ENCODE data around the gene MLF2. TPM values are rescaled to one million over a fixed set of nuclear protein-coding genes. Genes with fewer than 3 reads are reported as not detected.
A peak's percentile ranks its signal among the peaks of the same experiment; 100 is the strongest.

The MLF2 gene
- polyA plus RNA-seq, 1 donor: 174 TPM

- no peaks in the 10 kb centered on the region for H3K9me3 ChIP-seq (ENCODE audit: control insufficient read depth, low read depth, low read length)
- H3K4me1 ChIP-seq (ENCODE audit: control insufficient read depth, insufficient read depth, low read length): peaks cover 44% of the 10 kb centered on the region
- H3K27me3 ChIP-seq (ENCODE audit: control insufficient read depth, insufficient read depth, low read length): no peaks in the 10 kb centered on the region
- WGBS (ENCODE audit: insufficient coverage, low lambda C conversion rate): 25% methylated on average over 2 of the region's 63 CpGs
- H3K27ac ChIP-seq (ENCODE audit: low read length): peak within 1 kb of the TSS; percentile 81
- H3K36me3 ChIP-seq (ENCODE audit: control insufficient read depth, insufficient read depth, low read length): peaks cover 15% of the 10 kb centered on the region
- peak within 1 kb of the TSS; percentile 82 for H3K4me3 ChIP-seq (ENCODE audit: low read length)
- DNase-seq: peak; percentile 74 to 84
Observed at GRCh38 chr12:6765634-6766581, 13.0 kb upstream of the MLF2 start, which contains the start of gene PTMS. Gene PTMS (plus strand): TSS chr12:6766363. CDS start chr12:6766706, 343 bp downstream.

GRCh38 chr12:6765048-6765633 is 12.2 kb upstream of the MLF2 start:
- H3K4me3 ChIP-seq (ENCODE audit: low read length): peak overlapping the region; percentile 47
- H3K27ac ChIP-seq (ENCODE audit: low read length): peak overlapping the region; percentile 81
- peaks cover 9% of the 10 kb centered on the region for H3K36me3 ChIP-seq (ENCODE audit: control insufficient read depth, insufficient read depth, low read length)
- peak in 1 of 2 donors; percentile 33 for DNase-seq
- H3K4me1 ChIP-seq (ENCODE audit: control insufficient read depth, insufficient read depth, low read length): peaks cover 44% of the 10 kb centered on the region
- no peaks in the 10 kb centered on the region for H3K27me3 ChIP-seq (ENCODE audit: control insufficient read depth, insufficient read depth, low read length)
- H3K9me3 ChIP-seq (ENCODE audit: control insufficient read depth, low read depth, low read length): no peaks in the 10 kb centered on the region
- WGBS (ENCODE audit: insufficient coverage, low lambda C conversion rate): 13% methylated on average over 3 of the region's 7 CpGs

GRCh38 chr12:6764011-6764828 is 11.3 kb upstream of the MLF2 start:
- 0% methylated on average over 2 of the region's 16 CpGs for WGBS (ENCODE audit: insufficient coverage, low lambda C conversion rate)

GRCh38 chr12:6763380-6763779 is 10.4 kb upstream of the MLF2 start:
- DNase-seq: no peak
- no CpG with 5 or more reads among the region's 4 CpGs for WGBS (ENCODE audit: insufficient coverage, low lambda C conversion rate)
- Histone ChIP-seq H3K36me3 (ENCODE audit: control insufficient read depth, insufficient read depth, low read length) (no peaks in the 10 kb centered on the region), H3K27ac (ENCODE audit: low read length) (peak overlapping the region; percentile 81), H3K4me3 (ENCODE audit: low read length) (no peak overlapping the region), H3K9me3 (ENCODE audit: control insufficient read depth, low read depth, low read length) (no peaks in the 10 kb centered on the region), H3K27me3 (ENCODE audit: control insufficient read depth, insufficient read depth, low read length) (no peaks in the 10 kb centered on the region), H3K4me1 (ENCODE audit: control insufficient read depth, insufficient read depth, low read length) (peaks cover 32% of the 10 kb centered on the region)

More at GRCh38 chr12:6764011-6764828, 11.3 kb upstream of the MLF2 start:
- peak overlapping the region; percentile 81 for H3K27ac ChIP-seq (ENCODE audit: low read length)
- DNase-seq: peak; percentile 91 to 96
- H3K36me3 ChIP-seq (ENCODE audit: control insufficient read depth, insufficient read depth, low read length): no peaks in the 10 kb centered on the region
- peaks cover 40% of the 10 kb centered on the region for H3K4me1 ChIP-seq (ENCODE audit: control insufficient read depth, insufficient read depth, low read length)
- no peaks in the 10 kb centered on the region for H3K27me3 ChIP-seq (ENCODE audit: control insufficient read depth, insufficient read depth, low read length)
- no peaks in the 10 kb centered on the region for H3K9me3 ChIP-seq (ENCODE audit: control insufficient read depth, low read depth, low read length)
- H3K4me3 ChIP-seq (ENCODE audit: low read length): peak overlapping the region; percentile 17

DNA sequence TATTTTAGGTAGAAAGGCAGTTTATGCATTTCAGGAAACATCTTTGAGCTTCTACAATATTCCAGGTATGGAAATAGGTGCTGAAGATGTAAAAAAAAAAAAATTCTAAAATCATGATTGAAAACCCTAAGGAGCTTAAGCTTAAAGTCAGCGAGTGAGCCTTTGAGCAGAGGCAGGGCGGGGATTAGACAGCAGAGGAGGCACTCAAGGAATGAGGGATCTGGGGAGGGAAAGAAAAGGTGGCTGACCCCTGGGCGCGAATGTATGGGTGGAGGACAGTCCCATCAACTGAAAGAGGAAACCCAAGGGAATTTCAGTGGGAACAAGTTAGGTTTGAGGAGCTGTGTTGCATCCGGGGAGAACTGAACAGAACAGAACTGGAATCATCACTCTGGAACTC is 6.8 kb upstream of the MLF2 start:
- no CpG with 5 or more reads among the region's 5 CpGs for WGBS (ENCODE audit: insufficient coverage, low lambda C conversion rate)
- DNase-seq: no peak
- H3K27me3 ChIP-seq (ENCODE audit: control insufficient read depth, insufficient read depth, low read length): no peaks in the 10 kb centered on the region
- no peaks in the 10 kb centered on the region for H3K9me3 ChIP-seq (ENCODE audit: control insufficient read depth, low read depth, low read length)
- H3K36me3 ChIP-seq (ENCODE audit: control insufficient read depth, insufficient read depth, low read length): no peaks in the 10 kb centered on the region
- no peak overlapping the region for H3K4me3 ChIP-seq (ENCODE audit: low read length)
- peaks cover 12% of the 10 kb centered on the region for H3K4me1 ChIP-seq (ENCODE audit: control insufficient read depth, insufficient read depth, low read length)
- no peak overlapping the region for H3K27ac ChIP-seq (ENCODE audit: low read length)

GRCh38 chr12:6758506-6759095 is 5.7 kb upstream of the MLF2 start:
- peaks cover 11% of the 10 kb centered on the region for H3K4me1 ChIP-seq (ENCODE audit: control insufficient read depth, insufficient read depth, low read length)
- 80% methylated on average over 1 of the region's 9 CpGs for WGBS (ENCODE audit: insufficient coverage, low lambda C conversion rate)
- DNase-seq: no peak
- H3K36me3 ChIP-seq (ENCODE audit: control insufficient read depth, insufficient read depth, low read length): no peaks in the 10 kb centered on the region
- no peaks in the 10 kb centered on the region for H3K9me3 ChIP-seq (ENCODE audit: control insufficient read depth, low read depth, low read length)
- H3K27ac ChIP-seq (ENCODE audit: low read length): no peak overlapping the region
- no peaks in the 10 kb centered on the region for H3K27me3 ChIP-seq (ENCODE audit: control insufficient read depth, insufficient read depth, low read length)
- H3K4me3 ChIP-seq (ENCODE audit: low read length): no peak overlapping the region

GRCh38 chr12:6757028-6757690 is 4.2 kb upstream of the MLF2 start:
- H3K4me1 ChIP-seq (ENCODE audit: control insufficient read depth, insufficient read depth, low read length): peaks cover 11% of the 10 kb centered on the region
- no peak overlapping the region for H3K27ac ChIP-seq (ENCODE audit: low read length)
- H3K27me3 ChIP-seq (ENCODE audit: control insufficient read depth, insufficient read depth, low read length): no peaks in the 10 kb centered on the region
- no peak for DNase-seq
- no peak overlapping the region for H3K4me3 ChIP-seq (ENCODE audit: low read length)
- no peaks in the 10 kb centered on the region for H3K36me3 ChIP-seq (ENCODE audit: control insufficient read depth, insufficient read depth, low read length)
- 93% methylated on average over 2 of the region's 8 CpGs for WGBS (ENCODE audit: insufficient coverage, low lambda C conversion rate)
- H3K9me3 ChIP-seq (ENCODE audit: control insufficient read depth, low read depth, low read length): no peaks in the 10 kb centered on the region

DNA sequence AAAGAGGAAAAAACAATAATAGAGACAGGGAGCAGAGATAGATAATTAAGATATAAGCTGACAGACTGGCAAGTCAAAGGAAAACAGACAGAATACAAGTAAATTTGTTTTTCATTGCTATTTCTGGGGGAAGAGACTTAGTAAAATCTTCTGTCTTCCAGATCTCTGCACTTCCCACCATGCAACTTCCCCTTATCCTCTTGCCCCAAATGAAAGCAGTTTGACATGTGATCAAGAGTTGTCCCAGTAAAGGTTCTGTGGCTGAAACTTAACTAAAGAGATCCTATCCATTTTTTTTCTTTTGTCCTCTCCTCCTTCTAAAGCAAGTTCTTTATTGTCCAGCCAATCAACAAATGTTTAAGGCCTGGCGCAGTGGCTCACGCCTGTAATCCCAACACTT is 1.5 kb upstream of the MLF2 start:
- H3K27ac ChIP-seq (ENCODE audit: low read length): peak overlapping the region; percentile 100
- H3K4me1 ChIP-seq (ENCODE audit: control insufficient read depth, insufficient read depth, low read length): peaks cover 17% of the 10 kb centered on the region
- no peaks in the 10 kb centered on the region for H3K9me3 ChIP-seq (ENCODE audit: control insufficient read depth, low read depth, low read length)
- no peak overlapping the region for H3K4me3 ChIP-seq (ENCODE audit: low read length)
- DNase-seq: no peak
- H3K36me3 ChIP-seq (ENCODE audit: control insufficient read depth, insufficient read depth, low read length): peaks cover 24% of the 10 kb centered on the region
- WGBS (ENCODE audit: insufficient coverage, low lambda C conversion rate): no CpG with 5 or more reads among the region's 2 CpGs
- no peaks in the 10 kb centered on the region for H3K27me3 ChIP-seq (ENCODE audit: control insufficient read depth, insufficient read depth, low read length)

GRCh38 chr12:6753772-6754356 is 923 bp upstream of the MLF2 start:
- Histone ChIP-seq H3K9me3 (ENCODE audit: control insufficient read depth, low read depth, low read length) (no peaks in the 10 kb centered on the region), H3K27ac (ENCODE audit: low read length) (peak overlapping the region; percentile 100), H3K36me3 (ENCODE audit: control insufficient read depth, insufficient read depth, low read length) (peaks cover 29% of the 10 kb centered on the region), H3K27me3 (ENCODE audit: control insufficient read depth, insufficient read depth, low read length) (no peaks in the 10 kb centered on the region), H3K4me1 (ENCODE audit: control insufficient read depth, insufficient read depth, low read length) (peaks cover 17% of the 10 kb centered on the region), H3K4me3 (ENCODE audit: low read length) (no peak overlapping the region)
- peak in 1 of 2 donors; percentile 37 for DNase-seq
- no CpG with 5 or more reads among the region's 7 CpGs for WGBS (ENCODE audit: insufficient coverage, low lambda C conversion rate)
